ENCODE data around the gene FKBP1B. TPM values are rescaled to one million over a fixed set of nuclear protein-coding genes. Genes with fewer than 3 reads are reported as not detected.

FKBP1B gene
- total RNA-seq, result 24.6 and 26.0 TPM in 2 replicates

DNA sequence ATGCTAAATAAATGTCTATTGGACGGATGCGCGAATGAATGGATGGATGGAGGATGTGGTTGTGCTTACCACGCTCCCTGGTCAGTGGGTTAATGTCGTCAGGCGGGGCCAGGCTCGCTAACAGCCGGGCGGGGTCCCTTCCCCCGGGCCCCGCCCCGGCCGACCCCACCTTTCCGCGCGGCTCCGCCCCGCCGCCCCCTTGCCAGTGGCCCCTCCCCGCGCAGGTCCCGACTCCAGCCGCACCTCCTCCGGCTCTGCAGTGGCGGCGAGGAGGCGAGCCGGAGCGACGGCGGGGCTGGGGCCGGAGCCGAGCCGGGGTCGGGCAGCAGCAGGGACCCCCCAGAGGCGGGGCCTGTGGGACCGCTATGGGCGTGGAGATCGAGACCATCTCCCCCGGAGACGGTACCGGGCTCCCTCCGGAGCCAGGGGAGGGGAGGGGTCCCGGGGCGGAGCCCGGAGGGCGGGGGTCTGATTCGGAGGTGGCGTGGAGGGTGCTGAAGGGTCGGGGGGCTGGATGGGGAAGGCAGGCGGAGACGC lies at the start of gene FKBP1B:
Gene FKBP1B (plus strand): TSS at position 257 of the 537 bp plus-strand sequence. CDS start 109 bp downstream, at position 366.
- DNase-seq (ENCODE audit: low read depth), result peak; percentile 21
- no peak for TF ChIP-seq CTCF (IDR thresholded peaks at IDR 0.05; ENCODE audit: insufficient read depth, low read length, poor library complexity, severe bottlenecking)
- H3K36me3 ChIP-seq (ENCODE audit: control insufficient read depth, insufficient read depth, low read length), result no peaks in the 10 kb centered on the region
- H3K27me3 ChIP-seq (ENCODE audit: control insufficient read depth, insufficient read depth, low read length), result no peaks in the 10 kb centered on the region
- H3K4me3 ChIP-seq (ENCODE audit: low read depth, low read length), result peak within 1 kb of the TSS; percentile 65

- no peaks in the 10 kb centered on the region for H3K36me3 ChIP-seq (ENCODE audit: control insufficient read depth, insufficient read depth, low read length)
- no peak for TF ChIP-seq CTCF (IDR thresholded peaks at IDR 0.05; ENCODE audit: insufficient read depth, low read length, poor library complexity, severe bottlenecking)
- DNase-seq (ENCODE audit: low read depth), result no peak
- no peak overlapping the region for H3K4me3 ChIP-seq (ENCODE audit: low read depth, low read length)
- peaks cover 16% of the 10 kb centered on the region for H3K27me3 ChIP-seq (ENCODE audit: control insufficient read depth, insufficient read depth, low read length)
Measured at GRCh38 chr2:24007693-24008092, 41.8 kb upstream of the FKBP1B start.

DNA sequence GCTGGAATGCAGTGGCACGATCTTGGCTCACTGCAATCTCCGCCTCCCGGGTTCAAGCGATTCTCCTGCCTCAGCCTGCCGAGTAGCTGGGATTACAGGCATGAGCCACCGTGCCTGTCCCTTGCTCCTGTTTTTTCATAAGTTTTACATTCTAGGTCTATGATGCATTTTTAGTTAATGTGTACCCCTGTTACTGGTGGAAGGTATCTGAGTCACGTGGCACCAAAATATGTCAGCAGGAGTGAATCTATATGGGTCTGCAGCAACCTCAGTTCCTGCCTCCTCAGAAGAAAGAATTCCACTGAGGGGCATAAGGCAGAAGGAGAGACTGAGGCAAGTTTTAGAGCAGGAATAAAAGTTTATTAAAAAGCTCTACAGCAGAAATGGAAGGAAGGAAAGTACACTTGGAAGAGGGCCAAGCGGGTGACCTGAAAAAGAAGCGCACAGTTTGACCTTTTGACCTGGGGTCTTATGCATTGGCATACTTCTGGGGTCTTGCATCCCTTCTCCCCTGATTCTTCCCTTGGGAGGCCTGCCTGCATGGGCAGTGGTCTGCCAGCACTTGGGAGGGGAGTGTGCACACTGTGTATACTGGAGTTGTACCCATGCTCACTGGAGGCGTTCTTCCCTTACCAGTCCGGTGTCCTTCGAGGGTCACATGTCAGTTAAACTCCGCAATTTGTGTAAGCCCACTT lies 40.7 kb upstream of the FKBP1B start:
- no peak for TF ChIP-seq CTCF (IDR thresholded peaks at IDR 0.05; ENCODE audit: insufficient read depth, low read length, poor library complexity, severe bottlenecking)
- Histone ChIP-seq H3K4me3 (ENCODE audit: low read depth, low read length) (no peak overlapping the region), H3K27me3 (ENCODE audit: control insufficient read depth, insufficient read depth, low read length) (peaks cover 16% of the 10 kb centered on the region), H3K36me3 (ENCODE audit: control insufficient read depth, insufficient read depth, low read length) (no peaks in the 10 kb centered on the region)
- DNase-seq (ENCODE audit: low read depth), result no peak

DNA sequence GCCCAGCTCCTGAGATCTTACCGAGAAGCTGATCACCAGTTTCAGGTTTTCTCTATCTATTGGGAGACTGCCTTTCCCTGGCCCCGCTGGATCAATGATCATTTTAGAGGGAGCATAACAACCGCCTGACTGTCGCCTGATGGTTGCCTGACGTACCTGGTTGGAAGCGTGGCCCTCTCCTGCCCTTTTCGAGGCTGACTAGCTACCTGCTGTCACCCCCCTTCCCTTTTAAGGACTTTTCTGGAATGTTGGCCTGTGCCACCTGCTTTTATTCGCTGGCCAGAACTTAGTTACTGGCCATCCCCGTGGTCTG lies 40.2 kb upstream of the FKBP1B start:
- Histone ChIP-seq H3K4me3 (ENCODE audit: low read depth, low read length) (no peak overlapping the region), H3K36me3 (ENCODE audit: control insufficient read depth, insufficient read depth, low read length) (no peaks in the 10 kb centered on the region), H3K27me3 (ENCODE audit: control insufficient read depth, insufficient read depth, low read length) (peaks cover 16% of the 10 kb centered on the region)
- no peak for DNase-seq (ENCODE audit: low read depth)
- no peak for TF ChIP-seq CTCF (IDR thresholded peaks at IDR 0.05; ENCODE audit: insufficient read depth, low read length, poor library complexity, severe bottlenecking)

DNA sequence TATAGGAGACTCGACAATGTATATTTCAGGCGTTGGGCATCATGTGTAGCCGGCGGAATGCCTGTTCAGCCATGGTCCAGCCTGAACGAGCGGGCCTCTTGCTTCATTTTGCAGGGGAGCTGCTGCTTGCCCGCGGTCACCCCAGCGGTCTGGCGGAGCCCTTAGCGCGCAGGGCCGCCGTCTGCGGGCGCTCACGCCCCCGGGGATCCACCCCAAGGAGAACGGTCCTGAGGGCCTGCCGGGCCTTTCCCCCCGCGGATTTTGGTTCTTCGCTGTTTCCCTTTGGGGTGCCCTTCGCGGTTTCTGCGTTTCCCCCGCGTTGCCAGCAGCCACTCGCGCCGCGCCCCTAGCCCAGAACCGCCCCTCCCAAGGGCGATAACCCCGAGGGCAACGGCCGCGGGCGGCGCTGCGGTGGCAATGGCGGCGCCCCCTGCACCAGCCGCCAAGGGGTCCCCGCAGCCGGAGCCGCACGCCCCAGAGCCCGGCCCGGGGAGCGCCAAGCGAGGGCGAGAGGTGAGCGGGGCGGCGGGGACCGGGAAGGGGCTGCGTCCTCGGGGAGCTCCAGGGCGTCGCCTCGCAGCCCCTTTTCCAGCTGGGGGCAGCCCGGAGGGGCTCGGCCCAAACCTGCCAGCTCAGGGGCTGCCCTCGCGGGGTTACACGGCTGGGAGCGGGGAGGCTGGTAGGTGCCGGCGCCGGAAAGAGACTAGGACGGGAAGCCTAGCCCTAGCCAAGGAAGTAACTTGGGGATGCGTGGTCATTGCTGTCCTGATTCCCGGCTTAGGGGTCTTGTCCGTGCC lies 39.7 kb upstream of the FKBP1B start, which contains the start of gene MFSD2B:
Gene MFSD2B (plus strand): TSS at position 406 of the 797 bp plus-strand sequence. CDS start 12 bp downstream, at position 418.
- peaks cover 16% of the 10 kb centered on the region for H3K27me3 ChIP-seq (ENCODE audit: control insufficient read depth, insufficient read depth, low read length)
- DNase-seq (ENCODE audit: low read depth), result no peak
- TF ChIP-seq CTCF (IDR thresholded peaks at IDR 0.05; ENCODE audit: insufficient read depth, low read length, poor library complexity, severe bottlenecking), result no peak
- no peaks in the 10 kb centered on the region for H3K36me3 ChIP-seq (ENCODE audit: control insufficient read depth, insufficient read depth, low read length)
- peak within 1 kb of the TSS; percentile 33 for H3K4me3 ChIP-seq (ENCODE audit: low read depth, low read length)
